ENCODE measurements around the gene CTSD. TPM values are rescaled to one million over a fixed set of nuclear protein-coding genes. Genes with fewer than 3 reads are reported as not detected.

CTSD gene
- total RNA-seq, 6 experiments from 2014 or later = 212 to 240 (median 229) TPM

- H3K27me3 Mint-ChIP-seq (ENCODE audit: insufficient read depth) = peaks cover 32% of the 10 kb centered on the region
These were observed 14.6 kb upstream of the CTSD start for GRCh38 chr11:1778141-1778911.

GRCh38 chr11:1777737-1778136, 14.0 kb upstream of the CTSD start:
- no peak overlapping the region for H3K4me3 Mint-ChIP-seq
- no peaks in the 10 kb centered on the region for H3K36me3 Mint-ChIP-seq (ENCODE audit: low read depth)
- no peak for DNase-seq
- no peaks in the 10 kb centered on the region for H3K9me3 Mint-ChIP-seq
- H3K27me3 Mint-ChIP-seq (ENCODE audit: insufficient read depth) = peaks cover 27% of the 10 kb centered on the region
- peaks cover 9% of the 10 kb centered on the region for H3K4me1 Mint-ChIP-seq (ENCODE audit: low read depth)
- no peak for TF ChIP-seq CTCF (IDR thresholded peaks at IDR 0.05)
- H3K27ac Mint-ChIP-seq = no peak overlapping the region

More at GRCh38 chr11:1778141-1778911, 14.6 kb upstream of the CTSD start:
- H3K4me3 Mint-ChIP-seq = no peak overlapping the region
- no peak overlapping the region for H3K27ac Mint-ChIP-seq
- DNase-seq = no peak
- no peaks in the 10 kb centered on the region for H3K9me3 Mint-ChIP-seq
- no peak for TF ChIP-seq CTCF (IDR thresholded peaks at IDR 0.05)
- peaks cover 12% of the 10 kb centered on the region for H3K4me1 Mint-ChIP-seq (ENCODE audit: low read depth)
- no peaks in the 10 kb centered on the region for H3K36me3 Mint-ChIP-seq (ENCODE audit: low read depth)

- Mint-ChIP-seq H3K27ac (no peak overlapping the region), H3K9me3 (no peaks in the 10 kb centered on the region), H3K27me3 (ENCODE audit: insufficient read depth) (peaks cover 27% of the 10 kb centered on the region), H3K4me1 (ENCODE audit: low read depth) (peaks cover 12% of the 10 kb centered on the region), H3K36me3 (ENCODE audit: low read depth) (no peaks in the 10 kb centered on the region), H3K4me3 (no peak overlapping the region)
- TF ChIP-seq CTCF (IDR thresholded peaks at IDR 0.05) = no peak
- DNase-seq = no peak
These were observed 13.4 kb upstream of the CTSD start for GRCh38 chr11:1776944-1777715.

GRCh38 chr11:1776331-1776851, 12.7 kb upstream of the CTSD start:
- H3K36me3 Mint-ChIP-seq (ENCODE audit: low read depth) = no peaks in the 10 kb centered on the region
- H3K4me1 Mint-ChIP-seq (ENCODE audit: low read depth) = peaks cover 19% of the 10 kb centered on the region
- H3K4me3 Mint-ChIP-seq = no peak overlapping the region
- peaks cover 27% of the 10 kb centered on the region for H3K27me3 Mint-ChIP-seq (ENCODE audit: insufficient read depth)
- H3K9me3 Mint-ChIP-seq = no peaks in the 10 kb centered on the region
- DNase-seq = no peak
- no peak overlapping the region for H3K27ac Mint-ChIP-seq
- no peak for TF ChIP-seq CTCF (IDR thresholded peaks at IDR 0.05)

- TF ChIP-seq CTCF (IDR thresholded peaks at IDR 0.05) = no peak
- Mint-ChIP-seq H3K4me1 (ENCODE audit: low read depth) (peaks cover 32% of the 10 kb centered on the region), H3K27me3 (ENCODE audit: insufficient read depth) (peaks cover 20% of the 10 kb centered on the region), H3K4me3 (no peak overlapping the region), H3K9me3 (no peaks in the 10 kb centered on the region), H3K27ac (no peak overlapping the region), H3K36me3 (ENCODE audit: low read depth) (no peaks in the 10 kb centered on the region)
- DNase-seq = no peak
These were observed 11.2 kb upstream of the CTSD start for GRCh38 chr11:1774886-1775285.
